Common myeloid progenitor, CD34-positive (primary cell): ENCODE results near the gene EXTL1.

Experiments
- CTCF ChIA-PET: fragments of 350-600 bp; sonication (Branson Sonifier 250); formaldehyde crosslinking; loops from one replicate; lab custom pipeline; 2021; ENCODE audit warnings: antibody characterized with exemption; lab: Charles Lee
- POLR2A ChIA-PET: fragments of 350-600 bp; sonication (Branson Sonifier 250); formaldehyde crosslinking; loops from one replicate; lab custom pipeline; 2021; ENCODE audit warnings: antibody characterized with exemption; lab: Charles Lee
- DNase-seq, 3 donors: peaks; one replicate each; pipeline versions ENCODE4 v3.0.0 to v3.0.0-alpha.2; 2013
- H3K27ac ChIP-seq, 2 experiments: 1 replicate in 1 of 2; 2 replicates in 1 of 2; pipeline ENCODE4 v1.7.0; 2013; ENCODE audit warnings: inconsistent platforms in 2 of 2, low read length in 2 of 2, mild to moderate bottlenecking in 2 of 2, low read depth in 1 of 2, moderate library complexity in 1 of 2; ENCODE audit not compliant: severe bottlenecking in 2 of 2, insufficient read depth in 1 of 2, poor library complexity in 1 of 2
- H3K27me3 ChIP-seq, 5 experiments: replicated peaks in 2 of 5; 1 replicate in 3 of 5; 2 replicates in 2 of 5; pipeline versions ENCODE4 v1.6.1 to v1.7.0; 2013; ENCODE audit warnings: low read length in 4 of 5, mild to moderate bottlenecking in 2 of 5, moderate library complexity in 2 of 5, inconsistent platforms in 1 of 5; ENCODE audit not compliant: insufficient read depth in 5 of 5, control insufficient read depth in 4 of 5
- H3K36me3 ChIP-seq, 4 experiments: 1 replicate in 2 of 4; 2 replicates in 2 of 4; pipeline versions ENCODE4 v1.6.1 to v1.7.0; 2013; ENCODE audit warnings: low read length in 3 of 4, control low read depth in 1 of 4, mild to moderate bottlenecking in 1 of 4; ENCODE audit not compliant: control insufficient read depth in 4 of 4, insufficient read depth in 4 of 4
- H3K4me1 ChIP-seq, 4 experiments: 1 replicate in 3 of 4; 2 replicates in 1 of 4; pipeline versions ENCODE4 v1.6.1 to v1.7.1; 2013; ENCODE audit warnings: low read length in 3 of 4, mild to moderate bottlenecking in 3 of 4, control low read depth in 1 of 4, inconsistent platforms in 1 of 4, moderate library complexity in 1 of 4; ENCODE audit not compliant: control insufficient read depth in 4 of 4, insufficient read depth in 4 of 4; ENCODE audit errors: control extremely low read depth in 1 of 4
- H3K4me3 ChIP-seq, 7 experiments: 1 replicate in 4 of 7; 2 replicates in 3 of 7; pipeline versions ENCODE4 v1.5.1 to v1.7.0; 2013; ENCODE audit warnings: mild to moderate bottlenecking in 7 of 7, low read length in 6 of 7, moderate library complexity in 6 of 7, inconsistent platforms in 2 of 7, low read depth in 2 of 7, control low read depth in 1 of 7; ENCODE audit not compliant: insufficient read depth in 4 of 7, control insufficient read depth in 1 of 7; ENCODE audit errors: extremely low read depth in 1 of 7
- H3K9me3 ChIP-seq, 5 experiments: 1 replicate in 4 of 5; 2 replicates in 1 of 5; pipeline versions ENCODE4 v1.6.1 to v1.7.1; 2013; ENCODE audit warnings: low read length in 4 of 5, mild to moderate bottlenecking in 2 of 5, inconsistent platforms in 1 of 5, low read depth in 1 of 5, moderate library complexity in 1 of 5; ENCODE audit not compliant: control insufficient read depth in 4 of 5, insufficient read depth in 2 of 5; ENCODE audit errors: control extremely low read depth in 1 of 5
- WGBS: methylation state at CpG from one replicate; pipeline ENCODE4 v1.1.5; 2013; ENCODE audit not compliant: insufficient coverage; 5-methylcytosine and 5-hydroxymethylcytosine counted together

The EXTL1 gene

DNA sequence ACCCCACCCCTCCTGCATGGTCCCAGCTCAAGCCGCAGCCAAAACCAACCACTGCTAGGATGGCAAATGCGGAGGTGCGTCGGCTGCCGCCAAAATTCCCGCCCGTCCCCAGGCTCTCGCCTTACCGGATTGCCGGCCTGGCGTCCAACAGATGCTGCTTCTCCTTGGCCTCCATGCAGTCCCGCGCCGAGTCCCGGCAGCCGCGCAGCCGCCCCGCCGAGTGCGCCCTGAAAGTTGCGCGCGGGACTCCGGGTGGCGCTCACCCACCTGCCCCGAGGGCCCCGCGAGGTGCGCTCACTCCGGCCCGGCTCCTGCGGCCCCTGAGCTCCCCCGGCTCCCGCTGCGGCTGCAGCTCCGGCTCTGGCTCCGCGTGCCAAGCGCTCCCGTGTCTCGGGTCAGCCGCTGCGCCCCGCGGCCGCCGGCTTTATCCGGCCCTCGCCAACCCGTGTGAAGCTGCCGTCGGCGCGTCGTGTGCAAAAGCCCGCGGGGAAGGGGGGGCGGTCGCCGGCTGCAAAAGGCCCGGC, 24.2 kb downstream of the EXTL1 start, which contains the start of gene SLC30A2:
SLC30A2 (minus strand) TSS at position 397 of the 524 bp plus-strand sequence; CDS start at position 175, 222 bp downstream.
- POLR2A ChIA-PET, result no interaction called here
- Histone ChIP-seq H3K9me3 (no peaks in the 10 kb centered on the region), H3K4me3 (peak within 1 kb of the TSS in 4 of 7 experiments; percentile 9 to 46 (median 45)), H3K4me1 (peaks cover 0 to 17% (median 10%) of the 10 kb centered on the region in 4 experiments), H3K27me3 (peaks cover 15 to 83% (median 36%) of the 10 kb centered on the region in 5 experiments), H3K27ac (no peak within 1 kb of the TSS), H3K36me3 (no peaks in the 10 kb centered on the region)
- 1% methylated on average over 44 of the region's 62 CpGs for WGBS
- DNase-seq, result peak in 2 of 3 donors; percentile 28 to 32
- CTCF ChIA-PET, result interaction anchor here (1.2 to 2.8 kb wide), 3 partner anchors 9 to 142 kb away, joined by 3 to 9 read pairs (median 4); no protein-coding TSS in a partner anchor

- 5% methylated on average over 54 of the region's 57 CpGs for whole genome bisulfite sequencing
- Histone ChIP-seq H3K27me3 (peaks cover 15 to 83% (median 36%) of the 10 kb centered on the region in 5 experiments), H3K4me3 (peak overlapping the region in 2 of 7 experiments; percentile 46), H3K36me3 (no peaks in the 10 kb centered on the region), H3K27ac (no peak overlapping the region), H3K4me1 (peaks cover 0 to 24% (median 14%) of the 10 kb centered on the region in 4 experiments), H3K9me3 (no peaks in the 10 kb centered on the region)
- ChIA-PET POLR2A (no interaction called here), CTCF (interaction anchor here (1.4 to 2.8 kb wide), 2 partner anchors 10 to 12 kb away, joined by 4 to 9 read pairs; no protein-coding TSS in a partner anchor)
- DNase-seq, result peak in 1 of 3 donors; percentile 22
These were observed 24.9 kb downstream of the EXTL1 start for GRCh38 chr1:26046246-26047095.

- POLR2A ChIA-PET, result no interaction called here
- no peak overlapping the region for H3K27ac ChIP-seq
- no peaks in the 10 kb centered on the region for H3K36me3 ChIP-seq
- no peak for DNase-seq
- 88% methylated on average over 6 of the region's 7 CpGs for WGBS
- CTCF ChIA-PET, result interaction anchor here (1.2 to 2.1 kb wide), 2 partner anchors 12 to 56 kb away, joined by 3 to 6 read pairs; no protein-coding TSS in a partner anchor
- no peaks in the 10 kb centered on the region for H3K9me3 ChIP-seq
- H3K4me3 ChIP-seq, result no peak overlapping the region
- H3K4me1 ChIP-seq, result peaks cover 0 to 24% (median 15%) of the 10 kb centered on the region in 4 experiments
- H3K27me3 ChIP-seq, result peaks cover 15 to 75% (median 34%) of the 10 kb centered on the region in 5 experiments
These were observed 25.8 kb downstream of the EXTL1 start for GRCh38 chr1:26047278-26047874.

DNA sequence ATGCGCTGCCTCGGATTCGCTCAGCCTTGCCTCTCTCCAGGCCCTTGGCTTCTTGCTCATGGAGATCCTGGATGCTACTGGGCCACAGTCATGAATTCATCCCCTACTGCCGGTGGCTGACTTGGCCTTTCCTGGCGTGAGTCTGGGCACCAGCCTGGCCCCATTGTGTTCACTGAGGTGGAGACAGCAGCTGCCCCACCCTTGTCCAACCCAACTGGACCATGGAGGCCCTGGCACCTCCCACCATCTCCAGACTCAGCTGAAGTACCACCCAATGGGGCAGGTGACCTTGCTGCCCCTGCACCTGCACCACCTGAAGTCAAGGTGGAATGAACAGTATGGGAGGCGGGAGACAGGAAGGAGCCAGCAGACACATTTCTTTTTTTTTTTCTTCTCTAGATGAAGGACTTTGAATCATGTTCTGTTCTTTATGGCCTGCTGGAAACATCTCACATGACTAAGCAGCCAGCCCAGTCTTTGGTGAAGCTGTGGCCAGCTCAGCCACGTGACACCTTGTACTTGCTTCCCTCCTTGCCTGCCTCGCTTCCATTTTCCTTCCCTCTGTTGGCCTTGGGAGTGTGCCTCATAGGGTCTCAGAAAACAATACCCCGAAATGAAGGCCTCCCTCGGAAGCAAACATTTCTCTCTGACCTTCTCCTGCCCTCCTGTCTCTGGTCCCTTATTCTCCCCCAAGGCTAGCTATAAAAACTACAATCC, 28.1 kb downstream of the EXTL1 start:
- ChIA-PET CTCF (no interaction called here), POLR2A (no interaction called here)
- 76% methylated on average over 6 of the region's 10 CpGs for WGBS

GRCh38 chr1:26050248-26050640, 28.7 kb downstream of the EXTL1 start:
- DNase-seq, result no peak
- H3K9me3 ChIP-seq, result no peaks in the 10 kb centered on the region
- CTCF ChIA-PET, result no interaction called here
- H3K27me3 ChIP-seq, result peaks cover 5 to 62% (median 20%) of the 10 kb centered on the region in 5 experiments
- H3K36me3 ChIP-seq, result no peaks in the 10 kb centered on the region
- no peak overlapping the region for H3K27ac ChIP-seq
- 100% methylated on average over 3 of the region's 6 CpGs for WGBS
- H3K4me3 ChIP-seq, result no peak overlapping the region
- peaks cover 0 to 23% (median 15%) of the 10 kb centered on the region in 4 experiments for H3K4me1 ChIP-seq
- POLR2A ChIA-PET, result no interaction called here

More for the DNA sequence above, 28.1 kb downstream of the EXTL1 start:
- no peaks in the 10 kb centered on the region for H3K9me3 ChIP-seq
- H3K36me3 ChIP-seq, result no peaks in the 10 kb centered on the region
- H3K4me1 ChIP-seq, result peaks cover 0 to 24% (median 15%) of the 10 kb centered on the region in 4 experiments
- DNase-seq, result peak in 2 of 3 donors; percentile 18 to 40
- peaks cover 5 to 64% (median 25%) of the 10 kb centered on the region in 5 experiments for H3K27me3 ChIP-seq
- H3K27ac ChIP-seq, result no peak overlapping the region
- no peak overlapping the region for H3K4me3 ChIP-seq

GRCh38 chr1:26053718-26054560, 32.4 kb downstream of the EXTL1 start:
- ChIA-PET CTCF (interaction anchor here (0.9 to 3.0 kb wide), 4 partner anchors 11 to 19 kb away, joined by 3 to 10 read pairs (median 3); no protein-coding TSS in a partner anchor), POLR2A (interaction anchor here (1.1 kb wide), 1 partner anchor 9 kb away, joined by 4 read pairs; no protein-coding TSS in a partner anchor)
- DNase-seq, result no peak
- Histone ChIP-seq H3K4me1 (peaks cover 0 to 11% (median 4%) of the 10 kb centered on the region in 4 experiments), H3K9me3 (no peaks in the 10 kb centered on the region), H3K4me3 (no peak overlapping the region), H3K36me3 (no peaks in the 10 kb centered on the region), H3K27me3 (peaks cover 2 to 28% (median 16%) of the 10 kb centered on the region in 5 experiments), H3K27ac (no peak overlapping the region)
- WGBS, result 48% methylated on average over 12 of the region's 16 CpGs
